H1 (cell line): ENCODE measurements around the gene ATP5MC3. TPM values are rescaled to one million over a fixed set of nuclear protein-coding genes. Genes with fewer than 3 reads are reported as not detected.

ENCODE experiments used
- CTBP2 ChIP-seq: IDR thresholded peaks from 2 replicates; pipeline ENCODE4 v1.7.0; 2011; ENCODE audit warnings: borderline replicate concordance, mild to moderate bottlenecking, moderate library complexity, mixed read lengths, low read length; ENCODE audit not compliant: insufficient read depth, insufficient read length
- KDM5A ChIP-seq: fragments of 200-600 bp; IDR thresholded peaks from 2 replicates; pipeline ENCODE4 v1.7.1; 2012; ENCODE audit warnings: mild to moderate bottlenecking, low read length, inconsistent platforms, mixed read lengths
- NRF1 ChIP-seq: IDR thresholded peaks from 2 replicates; pipeline ENCODE4 v1.6.1; 2011; ENCODE audit warnings: mild to moderate bottlenecking, low read depth, low read length, improper control_type of control experiment
- TBP ChIP-seq: IDR thresholded peaks from 2 replicates; pipeline ENCODE4 v1.6.1; 2011; ENCODE audit warnings: low read depth, low read length, improper control_type of control experiment
- polyA plus RNA-seq, 7 experiments: library from polyadenylated mRNA; depleted of rRNA in 3 of 7; stranded (reverse) in 5 of 7; unstranded in 2 of 7; fragments of >200 nt in 5 of 7; fragments of 200-250 nt in 2 of 7; gene quantifications; 1 replicate in 5 of 7; 2 replicates in 1 of 7; 4 replicates in 1 of 7; pipeline versions ENCODE4 v1.2.1 to v1.2.3, GENCODE V29; 2011 to 2013; ENCODE audit warnings: missing spikeins in 2 of 7, mixed read lengths in 2 of 7
- total RNA-seq: library from RNA; stranded (reverse); fragmentation: NEBNext Ultra II Directional; extraction: Animal tissue kit (Norgen Biotek cat#: 25700); gene quantifications from 2 replicates; pipeline ENCODE4 v1.2.1, GENCODE V29; 2021
- TF ChIP-seq, protein P1 (sequence below): fragments of 300-600 bp; sonication (generic); IDR thresholded peaks from 2 replicates; pipeline ENCODE4 v1.7.1; 2012; ENCODE audit warnings: low read length, moderate library complexity, mild to moderate bottlenecking, inconsistent platforms; ENCODE audit not compliant: insufficient replicate concordance

Gene ATP5MC3
- total and polyA plus RNA-seq, 2 of the 8 experiments (the other 6 are each of a cell fraction or from before 2014, with no cell fraction given), result 320 to 856 TPM

DNA sequence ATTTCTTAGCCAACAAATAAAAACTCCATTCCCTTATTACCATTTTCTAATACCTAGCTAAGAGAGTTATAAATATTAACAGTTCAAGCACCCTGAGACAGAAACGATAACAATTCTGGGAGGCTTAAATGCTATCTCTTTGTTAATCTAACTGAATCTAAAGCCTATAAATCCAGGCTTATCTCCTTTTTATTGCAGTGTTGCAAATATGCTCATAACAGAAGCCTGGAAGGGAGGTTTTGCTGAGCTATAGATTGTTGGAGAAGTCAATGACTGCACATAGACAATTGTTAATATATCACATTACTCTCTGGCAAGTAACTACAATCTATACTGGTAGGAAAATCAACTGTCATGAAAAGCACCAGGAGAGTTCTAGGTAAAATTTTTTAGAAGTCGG is 43.7 kb downstream of the ATP5MC3 start (continued):
- TF ChIP-seq, protein P1, sequence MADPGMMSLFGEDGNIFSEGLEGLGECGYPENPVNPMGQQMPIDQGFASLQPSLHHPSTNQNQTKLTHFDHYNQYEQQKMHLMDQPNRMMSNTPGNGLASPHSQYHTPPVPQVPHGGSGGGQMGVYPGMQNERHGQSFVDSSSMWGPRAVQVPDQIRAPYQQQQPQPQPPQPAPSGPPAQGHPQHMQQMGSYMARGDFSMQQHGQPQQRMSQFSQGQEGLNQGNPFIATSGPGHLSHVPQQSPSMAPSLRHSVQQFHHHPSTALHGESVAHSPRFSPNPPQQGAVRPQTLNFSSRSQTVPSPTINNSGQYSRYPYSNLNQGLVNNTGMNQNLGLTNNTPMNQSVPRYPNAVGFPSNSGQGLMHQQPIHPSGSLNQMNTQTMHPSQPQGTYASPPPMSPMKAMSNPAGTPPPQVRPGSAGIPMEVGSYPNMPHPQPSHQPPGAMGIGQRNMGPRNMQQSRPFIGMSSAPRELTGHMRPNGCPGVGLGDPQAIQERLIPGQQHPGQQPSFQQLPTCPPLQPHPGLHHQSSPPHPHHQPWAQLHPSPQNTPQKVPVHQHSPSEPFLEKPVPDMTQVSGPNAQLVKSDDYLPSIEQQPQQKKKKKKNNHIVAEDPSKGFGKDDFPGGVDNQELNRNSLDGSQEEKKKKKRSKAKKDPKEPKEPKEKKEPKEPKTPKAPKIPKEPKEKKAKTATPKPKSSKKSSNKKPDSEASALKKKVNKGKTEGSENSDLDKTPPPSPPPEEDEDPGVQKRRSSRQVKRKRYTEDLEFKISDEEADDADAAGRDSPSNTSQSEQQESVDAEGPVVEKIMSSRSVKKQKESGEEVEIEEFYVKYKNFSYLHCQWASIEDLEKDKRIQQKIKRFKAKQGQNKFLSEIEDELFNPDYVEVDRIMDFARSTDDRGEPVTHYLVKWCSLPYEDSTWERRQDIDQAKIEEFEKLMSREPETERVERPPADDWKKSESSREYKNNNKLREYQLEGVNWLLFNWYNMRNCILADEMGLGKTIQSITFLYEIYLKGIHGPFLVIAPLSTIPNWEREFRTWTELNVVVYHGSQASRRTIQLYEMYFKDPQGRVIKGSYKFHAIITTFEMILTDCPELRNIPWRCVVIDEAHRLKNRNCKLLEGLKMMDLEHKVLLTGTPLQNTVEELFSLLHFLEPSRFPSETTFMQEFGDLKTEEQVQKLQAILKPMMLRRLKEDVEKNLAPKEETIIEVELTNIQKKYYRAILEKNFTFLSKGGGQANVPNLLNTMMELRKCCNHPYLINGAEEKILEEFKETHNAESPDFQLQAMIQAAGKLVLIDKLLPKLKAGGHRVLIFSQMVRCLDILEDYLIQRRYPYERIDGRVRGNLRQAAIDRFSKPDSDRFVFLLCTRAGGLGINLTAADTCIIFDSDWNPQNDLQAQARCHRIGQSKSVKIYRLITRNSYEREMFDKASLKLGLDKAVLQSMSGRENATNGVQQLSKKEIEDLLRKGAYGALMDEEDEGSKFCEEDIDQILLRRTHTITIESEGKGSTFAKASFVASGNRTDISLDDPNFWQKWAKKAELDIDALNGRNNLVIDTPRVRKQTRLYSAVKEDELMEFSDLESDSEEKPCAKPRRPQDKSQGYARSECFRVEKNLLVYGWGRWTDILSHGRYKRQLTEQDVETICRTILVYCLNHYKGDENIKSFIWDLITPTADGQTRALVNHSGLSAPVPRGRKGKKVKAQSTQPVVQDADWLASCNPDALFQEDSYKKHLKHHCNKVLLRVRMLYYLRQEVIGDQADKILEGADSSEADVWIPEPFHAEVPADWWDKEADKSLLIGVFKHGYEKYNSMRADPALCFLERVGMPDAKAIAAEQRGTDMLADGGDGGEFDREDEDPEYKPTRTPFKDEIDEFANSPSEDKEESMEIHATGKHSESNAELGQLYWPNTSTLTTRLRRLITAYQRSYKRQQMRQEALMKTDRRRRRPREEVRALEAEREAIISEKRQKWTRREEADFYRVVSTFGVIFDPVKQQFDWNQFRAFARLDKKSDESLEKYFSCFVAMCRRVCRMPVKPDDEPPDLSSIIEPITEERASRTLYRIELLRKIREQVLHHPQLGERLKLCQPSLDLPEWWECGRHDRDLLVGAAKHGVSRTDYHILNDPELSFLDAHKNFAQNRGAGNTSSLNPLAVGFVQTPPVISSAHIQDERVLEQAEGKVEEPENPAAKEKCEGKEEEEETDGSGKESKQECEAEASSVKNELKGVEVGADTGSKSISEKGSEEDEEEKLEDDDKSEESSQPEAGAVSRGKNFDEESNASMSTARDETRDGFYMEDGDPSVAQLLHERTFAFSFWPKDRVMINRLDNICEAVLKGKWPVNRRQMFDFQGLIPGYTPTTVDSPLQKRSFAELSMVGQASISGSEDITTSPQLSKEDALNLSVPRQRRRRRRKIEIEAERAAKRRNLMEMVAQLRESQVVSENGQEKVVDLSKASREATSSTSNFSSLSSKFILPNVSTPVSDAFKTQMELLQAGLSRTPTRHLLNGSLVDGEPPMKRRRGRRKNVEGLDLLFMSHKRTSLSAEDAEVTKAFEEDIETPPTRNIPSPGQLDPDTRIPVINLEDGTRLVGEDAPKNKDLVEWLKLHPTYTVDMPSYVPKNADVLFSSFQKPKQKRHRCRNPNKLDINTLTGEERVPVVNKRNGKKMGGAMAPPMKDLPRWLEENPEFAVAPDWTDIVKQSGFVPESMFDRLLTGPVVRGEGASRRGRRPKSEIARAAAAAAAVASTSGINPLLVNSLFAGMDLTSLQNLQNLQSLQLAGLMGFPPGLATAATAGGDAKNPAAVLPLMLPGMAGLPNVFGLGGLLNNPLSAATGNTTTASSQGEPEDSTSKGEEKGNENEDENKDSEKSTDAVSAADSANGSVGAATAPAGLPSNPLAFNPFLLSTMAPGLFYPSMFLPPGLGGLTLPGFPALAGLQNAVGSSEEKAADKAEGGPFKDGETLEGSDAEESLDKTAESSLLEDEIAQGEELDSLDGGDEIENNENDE, result no peak
- TF ChIP-seq CTBP2, result no peak
- no peak for TF ChIP-seq TBP
- no peak for TF ChIP-seq NRF1
- no peak for TF ChIP-seq KDM5A
